ENCODE data around the gene ZNF512B.

GRCh38 chr20:63945921-63946920, 23.5 kb downstream of the ZNF512B start:
- TF ChIP-seq POLR2A (IDR thresholded peaks at IDR 0.05; ENCODE audit: low read depth, low read length), result no peak
- no peak for TF ChIP-seq POLR2AphosphoS5 (IDR thresholded peaks at IDR 0.05; ENCODE audit: low read depth, low read length)

All from GM12892 (cell line).